H1 (cell line): ENCODE measurements around the gene SPOCK1. TPM values are rescaled to one million over a fixed set of nuclear protein-coding genes. Genes with fewer than 3 reads are reported as not detected.

Source experiments
- CHD7 ChIP-seq: fragments of 300-600 bp; sonication (generic); IDR thresholded peaks from 2 replicates; pipeline ENCODE4 v1.7.1; 2012; ENCODE audit warnings: low read length, moderate library complexity, mild to moderate bottlenecking, inconsistent platforms; ENCODE audit not compliant: insufficient replicate concordance
- EGR1 ChIP-seq: IDR thresholded peaks from 2 replicates; pipeline ENCODE4 v1.6.1; 2011; ENCODE audit warnings: low read depth, low read length, borderline replicate concordance
- RFX5 ChIP-seq: IDR thresholded peaks from 2 replicates; pipeline ENCODE4 v1.6.1; 2011; ENCODE audit warnings: low read depth, low read length, improper control_type of control experiment, borderline replicate concordance
- SIN3A ChIP-seq, 2 experiments: IDR thresholded peaks in 1 of 2; conservative IDR thresholded peaks in 1 of 2; 2 replicates each; pipeline ENCODE4 v1.6.1; 2011 to 2012; ENCODE audit warnings: low read length in 2 of 2, improper control_type of control experiment in 1 of 2, low read depth in 1 of 2, mild to moderate bottlenecking in 1 of 2
- polyA plus RNA-seq, 7 experiments: library from polyadenylated mRNA; depleted of rRNA in 3 of 7; stranded (reverse) in 5 of 7; unstranded in 2 of 7; fragments of >200 nt in 5 of 7; fragments of 200-250 nt in 2 of 7; gene quantifications; 1 replicate in 5 of 7; 2 replicates in 1 of 7; 4 replicates in 1 of 7; pipeline versions ENCODE4 v1.2.1 to v1.2.3, GENCODE V29; 2011 to 2013; ENCODE audit warnings: missing spikeins in 2 of 7, mixed read lengths in 2 of 7
- total RNA-seq: library from RNA; stranded (reverse); fragmentation: NEBNext Ultra II Directional; extraction: Animal tissue kit (Norgen Biotek cat#: 25700); gene quantifications from 2 replicates; pipeline ENCODE4 v1.2.1, GENCODE V29; 2021

Gene SPOCK1
- total and polyA plus RNA-seq, 2 of the 8 experiments (the other 6 are each of a cell fraction or from before 2014, with no cell fraction given), result 6.9 to 18.1 TPM

GRCh38 chr5:137141779-137142178, 357.3 kb downstream of the SPOCK1 start (continued):
- no peak for TF ChIP-seq CHD7
- no peak for TF ChIP-seq SIN3A (conservative IDR thresholded peaks at IDR 0.05 in 1 of 2, IDR thresholded peaks at IDR 0.05 in 1 of 2; ENCODE audit: low read depth in 1 of 2, low read length in 2 of 2)
- no peak for TF ChIP-seq RFX5
- no peak for TF ChIP-seq EGR1
